HCT116 (cell line): ENCODE results near the gene NCKAP5.

Source experiments
- CEBPB ChIP-seq: IDR thresholded peaks from 2 replicates; pipeline ENCODE4 v1.6.1; 2012; ENCODE audit warnings: low read depth
- POLR2A ChIP-seq: IDR thresholded peaks from 2 replicates; pipeline ENCODE4 v1.7.0; 2011; ENCODE audit warnings: borderline replicate concordance; ENCODE audit not compliant: insufficient read depth, insufficient read length; ENCODE audit errors: extremely low read depth
- POLR2AphosphoS5 ChIP-seq: IDR thresholded peaks from 2 replicates; pipeline ENCODE4 v1.6.1; 2011; ENCODE audit warnings: mild to moderate bottlenecking, low read depth, low read length, moderate library complexity
- REST ChIP-seq: IDR thresholded peaks from 2 replicates; pipeline ENCODE4 v1.6.1; 2012; ENCODE audit warnings: low read depth
- YY1 ChIP-seq: IDR thresholded peaks from 2 replicates; pipeline ENCODE4 v1.6.1; 2011; ENCODE audit warnings: low read length, low read depth, moderate library complexity, mild to moderate bottlenecking; ENCODE audit not compliant: insufficient replicate concordance; ENCODE audit errors: extremely low read depth
- ZNF274 ChIP-seq: fragments of 200-500 bp; sonication (Bioruptor generic); IDR thresholded peaks from 2 replicates; pipeline ENCODE4 v1.6.1; 2014; ENCODE audit warnings: mild to moderate bottlenecking, low read depth, low read length, inconsistent platforms
- TF ChIP-seq, protein P1 (sequence below), 3 experiments: fragments of 200-600 bp in 1 of 3; sonication (generic) in 1 of 3; IDR thresholded peaks in 2 of 3; conservative IDR thresholded peaks in 1 of 3; 2 replicates each; pipeline ENCODE4 v1.5.1; 2012 to 2017; ENCODE audit warnings: low read depth in 2 of 3, low read length in 2 of 3, antibody characterized with exemption in 1 of 3, borderline replicate concordance in 1 of 3, control low read depth in 1 of 3, mild to moderate bottlenecking in 1 of 3, mixed read lengths in 1 of 3, mixed run types in 1 of 3, moderate library complexity in 1 of 3; ENCODE audit not compliant: insufficient read depth in 1 of 3

GRCh38 chr2:133570542-133570941 is 2.3 kb upstream of the NCKAP5 start:
- TF ChIP-seq, protein P1, sequence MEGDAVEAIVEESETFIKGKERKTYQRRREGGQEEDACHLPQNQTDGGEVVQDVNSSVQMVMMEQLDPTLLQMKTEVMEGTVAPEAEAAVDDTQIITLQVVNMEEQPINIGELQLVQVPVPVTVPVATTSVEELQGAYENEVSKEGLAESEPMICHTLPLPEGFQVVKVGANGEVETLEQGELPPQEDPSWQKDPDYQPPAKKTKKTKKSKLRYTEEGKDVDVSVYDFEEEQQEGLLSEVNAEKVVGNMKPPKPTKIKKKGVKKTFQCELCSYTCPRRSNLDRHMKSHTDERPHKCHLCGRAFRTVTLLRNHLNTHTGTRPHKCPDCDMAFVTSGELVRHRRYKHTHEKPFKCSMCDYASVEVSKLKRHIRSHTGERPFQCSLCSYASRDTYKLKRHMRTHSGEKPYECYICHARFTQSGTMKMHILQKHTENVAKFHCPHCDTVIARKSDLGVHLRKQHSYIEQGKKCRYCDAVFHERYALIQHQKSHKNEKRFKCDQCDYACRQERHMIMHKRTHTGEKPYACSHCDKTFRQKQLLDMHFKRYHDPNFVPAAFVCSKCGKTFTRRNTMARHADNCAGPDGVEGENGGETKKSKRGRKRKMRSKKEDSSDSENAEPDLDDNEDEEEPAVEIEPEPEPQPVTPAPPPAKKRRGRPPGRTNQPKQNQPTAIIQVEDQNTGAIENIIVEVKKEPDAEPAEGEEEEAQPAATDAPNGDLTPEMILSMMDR (IDR thresholded peaks at IDR 0.05 in 2 of 3, conservative IDR thresholded peaks at IDR 0.05 in 1 of 3; ENCODE audit: borderline replicate concordance in 1 of 3, insufficient read depth in 1 of 3, low read depth in 2 of 3, low read length in 2 of 3), result no peak
- no peak for TF ChIP-seq YY1
- TF ChIP-seq ZNF274, result no peak
- TF ChIP-seq CEBPB, result no peak
- no peak for TF ChIP-seq REST
- TF ChIP-seq POLR2AphosphoS5, result no peak
- no peak for TF ChIP-seq POLR2A
